Kidney (tissue), 14 donors: ENCODE data around the gene PHLDB2. TPM values are rescaled to one million over a fixed set of nuclear protein-coding genes. Genes with fewer than 3 reads are reported as not detected.

Experiments
- DNase-seq, 5 donors: peaks; one replicate each; pipeline ENCODE4 v3.0.0-alpha.2; 2013 to 2020
- FAIRE-seq: peaks from 2 replicates; lab custom pipeline; 2012; peaks lifted over from hg19 to GRCh38; lab: Jason Lieb, UNC
- H3K27ac ChIP-seq, 2 donors: one replicate each; pipeline ENCODE4 v1.7.0; 2013; ENCODE audit warnings: low read depth in 2 of 2, low read length in 2 of 2, inconsistent platforms in 1 of 2
- H3K27me3 ChIP-seq: one replicate; pipeline ENCODE4 v1.7.1; 2013; ENCODE audit warnings: low read length, inconsistent platforms; ENCODE audit not compliant: control insufficient read depth, insufficient read depth
- H3K36me3 ChIP-seq, 3 donors: one replicate each; pipeline versions ENCODE4 v1.7.0 to v1.7.1; 2013; ENCODE audit warnings: low read length in 3 of 3, control low read depth in 1 of 3, inconsistent platforms in 1 of 3; ENCODE audit not compliant: insufficient read depth in 3 of 3, control insufficient read depth in 2 of 3
- H3K4me1 ChIP-seq, 3 donors: one replicate each; pipeline versions ENCODE4 v1.7.0 to v1.7.1; 2013; ENCODE audit warnings: low read length in 3 of 3, inconsistent platforms in 1 of 3, low read depth in 1 of 3; ENCODE audit not compliant: control insufficient read depth in 2 of 3, insufficient read depth in 2 of 3
- H3K4me3 ChIP-seq, 3 donors: one replicate each; pipeline versions ENCODE4 v1.7.0 to v1.8.1; 2013; ENCODE audit warnings: low read length in 3 of 3, control low read depth in 1 of 3, inconsistent platforms in 1 of 3
- H3K9ac ChIP-seq, 3 donors: one replicate each; pipeline versions ENCODE4 v1.7.0 to v1.7.1; 2013; ENCODE audit warnings: low read length in 3 of 3, control low read depth in 1 of 3, inconsistent platforms in 1 of 3
- H3K9me3 ChIP-seq, 3 donors: one replicate each; pipeline versions ENCODE4 v1.7.0 to v1.7.1; 2013; ENCODE audit warnings: low read length in 3 of 3, control low read depth in 1 of 3, inconsistent platforms in 1 of 3; ENCODE audit not compliant: control insufficient read depth in 2 of 3, insufficient read depth in 1 of 3
- CTCF ChIP-seq: IDR thresholded peaks from 3 replicates; pipeline ENCODE4 v1.5.1; 2012; ENCODE audit warnings: mild to moderate bottlenecking, moderate library complexity, borderline replicate concordance; ENCODE audit not compliant: insufficient read depth; ENCODE audit errors: extremely low read depth
- intact Hi-C: fragments of 100-400 bp; cut with DNase I; formaldehyde crosslinking; loops from one replicate; pipeline ENCODE4 v1.11.1; 2022
- polyA plus RNA-seq: library from polyadenylated mRNA; stranded (reverse); fragments of 350-450 nt; fragmentation: Illumina TruSeq; extraction: RNeasy Lipid Tissue Mini Kit (QIAGEN cat#74804); gene quantifications from one replicate; pipeline ENCODE4 v1.2.3, GENCODE V29; 2014; ENCODE audit warnings: low read depth, low replicate concordance; ENCODE audit not compliant: insufficient read depth
- total RNA-seq: library from RNA; stranded (reverse); fragmentation: NEBNext Ultra II Directional; extraction: Animal tissue kit (Norgen Biotek cat#: 25700); gene quantifications from one replicate; pipeline ENCODE4 v1.2.1, GENCODE V29; 2021
- donor health status: control.
- donor health status: control.
- donor health status: control.
- donor health status: control.
- donor health status: control.
- donor health status: DM: yes; HTN: yes; CAD: no.
- donor health status: Normal renal cell carcinoma (clear cell type).

PHLDB2 gene
- total and polyA plus RNA-seq, 2 donors from 2014 or later = 28.0 to 85.6 TPM

DNA sequence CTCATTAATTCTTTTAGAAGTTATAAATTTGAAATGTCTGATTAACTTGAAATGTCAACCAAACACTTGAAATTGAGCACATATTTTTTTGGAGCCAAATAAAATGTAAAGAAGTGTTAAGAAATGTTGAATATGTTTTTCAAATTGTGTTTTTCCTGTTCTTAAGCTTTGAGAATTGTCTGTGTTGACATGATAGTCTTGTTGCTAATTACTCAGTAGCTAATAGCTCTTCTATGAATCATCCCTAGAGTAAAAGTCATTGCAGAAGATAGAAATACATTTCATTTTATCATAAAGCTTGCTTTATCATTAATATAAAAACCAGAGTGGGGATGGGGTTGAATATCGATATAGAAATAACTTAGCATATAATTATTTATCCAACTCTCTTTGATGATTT, 77.9 kb downstream of the PHLDB2 start:
- Histone ChIP-seq H3K4me3 (no peak overlapping the region), H3K4me1 (peaks cover 0 to 2% (median 0%) of the 10 kb centered on the region in 3 donors), H3K27me3 (no peaks in the 10 kb centered on the region), H3K36me3 (peaks cover 3 to 31% (median 18%) of the 10 kb centered on the region in 3 donors), H3K27ac (no peak overlapping the region), H3K9ac (no peak overlapping the region), H3K9me3 (no peaks in the 10 kb centered on the region)
- FAIRE-seq (peak; percentile 63), DNase-seq (no peak)
- intact Hi-C loops = no loop called here
- TF ChIP-seq CTCF = no peak

- H3K9me3 ChIP-seq = no peaks in the 10 kb centered on the region
- peaks cover 0 to 2% (median 0%) of the 10 kb centered on the region in 3 donors for H3K4me1 ChIP-seq
- no peak overlapping the region for H3K4me3 ChIP-seq
- no peak overlapping the region for H3K27ac ChIP-seq
- FAIRE-seq = no peak
- H3K9ac ChIP-seq = no peak overlapping the region
- H3K36me3 ChIP-seq = peaks cover 3 to 32% (median 21%) of the 10 kb centered on the region in 3 donors
- no peak for TF ChIP-seq CTCF
- H3K27me3 ChIP-seq = no peaks in the 10 kb centered on the region
- intact Hi-C loops = no loop called here
- DNase-seq = no peak
These were observed 78.8 kb downstream of the PHLDB2 start for GRCh38 chr3:111937871-111938270.

- no peak overlapping the region for H3K27ac ChIP-seq
- no peak overlapping the region for H3K9ac ChIP-seq
- no peak overlapping the region for H3K4me3 ChIP-seq
- no peaks in the 10 kb centered on the region for H3K9me3 ChIP-seq
- intact Hi-C loops = no loop called here
- H3K4me1 ChIP-seq = peaks cover 0 to 2% (median 0%) of the 10 kb centered on the region in 3 donors
- TF ChIP-seq CTCF = no peak
- no peak for DNase-seq
- FAIRE-seq = no peak
- peaks cover 6 to 36% (median 21%) of the 10 kb centered on the region in 3 donors for H3K36me3 ChIP-seq
- H3K27me3 ChIP-seq = no peaks in the 10 kb centered on the region
These were observed 80.8 kb downstream of the PHLDB2 start for GRCh38 chr3:111939873-111940272.

DNA sequence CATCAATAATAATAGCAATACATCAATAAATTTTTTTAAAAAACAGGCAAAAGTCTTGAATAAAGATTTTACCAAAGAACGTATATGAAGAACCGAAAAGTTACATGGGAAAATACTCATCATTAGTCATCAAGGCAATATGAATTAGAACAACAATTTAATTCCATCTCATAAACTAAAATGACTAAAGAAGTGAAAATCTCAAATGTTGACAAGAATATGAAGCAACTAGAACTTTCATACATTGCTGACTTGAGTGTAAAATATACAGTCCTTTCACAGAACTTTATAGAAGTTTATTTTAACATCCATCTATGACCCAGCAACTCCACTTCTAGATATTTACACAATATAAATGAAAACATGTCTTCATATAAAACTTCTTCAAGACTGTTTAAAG, 84.5 kb downstream of the PHLDB2 start:
- no peak overlapping the region for H3K9ac ChIP-seq
- intact Hi-C loops = no loop called here
- no peaks in the 10 kb centered on the region for H3K27me3 ChIP-seq
- no peak overlapping the region for H3K27ac ChIP-seq
- TF ChIP-seq CTCF = no peak
- FAIRE-seq (no peak), DNase-seq (no peak)
- no peak overlapping the region for H3K4me3 ChIP-seq
- H3K4me1 ChIP-seq = no peaks in the 10 kb centered on the region
- peaks cover 6 to 48% (median 21%) of the 10 kb centered on the region in 3 donors for H3K36me3 ChIP-seq
- H3K9me3 ChIP-seq = no peaks in the 10 kb centered on the region
